NCI-H1436 (cell line): ENCODE measurements around the gene RAP1A.
"Not testable (repeated sequence)": the region's sequence is repeated elsewhere in the genome, so short reads cannot be mapped to it uniquely, and the experiment has no call there.

ENCODE experiments used
- DNase-seq: peaks from one replicate; lab custom pipeline; 2025; lab: John Stamatoyannopoulos, UW

RAP1A gene

GRCh38 chr1:111629190-111629954 is 9.8 kb downstream of the RAP1A start:
- no peak for DNase-seq

GRCh38 chr1:111630567-111630966 is 11.0 kb downstream of the RAP1A start:
- no peak for DNase-seq

- DNase-seq = no peak
Observed at GRCh38 chr1:111631502-111631901, 11.9 kb downstream of the RAP1A start.

- not testable (repeated sequence) for DNase-seq
Observed at GRCh38 chr1:111632771-111633170, 13.2 kb downstream of the RAP1A start.

- DNase-seq = no peak
Observed at GRCh38 chr1:111633736-111634247, 14.2 kb downstream of the RAP1A start.

GRCh38 chr1:111635324-111636009 is 15.9 kb downstream of the RAP1A start:
- no peak for DNase-seq

GRCh38 chr1:111638320-111638719 is 18.7 kb downstream of the RAP1A start:
- DNase-seq = no peak

- DNase-seq = no peak
Observed at GRCh38 chr1:111639602-111640198, 20.1 kb downstream of the RAP1A start.

- DNase-seq = no peak
Observed at GRCh38 chr1:111643097-111643496, 23.5 kb downstream of the RAP1A start.

- DNase-seq = no peak
Observed at GRCh38 chr1:111643696-111644095, 24.1 kb downstream of the RAP1A start.

- DNase-seq = no peak
Observed at GRCh38 chr1:111644506-111644905, 24.9 kb downstream of the RAP1A start.

GRCh38 chr1:111647736-111648135 is 28.1 kb downstream of the RAP1A start:
- DNase-seq = no peak

- DNase-seq = no peak
Observed at GRCh38 chr1:111648806-111649205, 29.2 kb downstream of the RAP1A start.

GRCh38 chr1:111649227-111649626 is 29.6 kb downstream of the RAP1A start:
- no peak for DNase-seq

GRCh38 chr1:111649648-111650047 is 30.1 kb downstream of the RAP1A start:
- DNase-seq = no peak

GRCh38 chr1:111653709-111654108 is 34.1 kb downstream of the RAP1A start:
- no peak for DNase-seq

- DNase-seq = no peak
Observed at GRCh38 chr1:111654839-111655238, 35.2 kb downstream of the RAP1A start.

- DNase-seq = no peak
Observed at GRCh38 chr1:111656086-111657017, 36.8 kb downstream of the RAP1A start.

- DNase-seq = no peak
Observed at GRCh38 chr1:111658622-111659021, 39.0 kb downstream of the RAP1A start.

- no peak for DNase-seq
Observed at GRCh38 chr1:111660204-111661150, 40.9 kb downstream of the RAP1A start.

- DNase-seq = no peak
Observed at GRCh38 chr1:111664652-111665051, 45.1 kb downstream of the RAP1A start.
